ENCODE results near the gene ITGA11.

The ITGA11 gene

DNA sequence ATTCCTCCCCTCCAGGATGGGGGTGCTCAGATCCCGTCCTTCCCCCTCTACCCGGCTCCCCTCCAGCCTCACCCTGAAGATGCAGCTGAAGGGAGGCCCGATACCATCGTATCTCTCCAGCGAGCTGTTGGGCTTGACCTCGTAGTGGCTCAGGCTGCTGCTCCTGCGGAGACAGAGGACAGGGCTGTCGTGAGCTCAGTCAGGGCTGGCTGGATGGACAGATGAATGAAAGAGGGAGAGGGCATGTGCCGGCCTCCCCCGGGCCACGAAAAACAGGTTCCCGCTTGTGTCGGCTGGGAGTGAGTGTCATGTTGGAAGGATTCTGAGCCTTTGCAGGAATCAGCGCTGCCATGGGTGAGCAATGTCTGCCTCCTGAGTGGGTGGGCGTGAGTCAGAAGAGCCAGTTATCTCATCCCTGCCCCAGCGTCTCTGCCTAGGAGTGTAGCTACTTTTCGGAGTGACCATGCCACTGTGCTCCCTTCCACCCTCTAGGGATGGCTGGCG is 119.2 kb downstream of the ITGA11 start:
- peak in 1 of 51 donors; percentile 56 for DNase-seq

DNA sequence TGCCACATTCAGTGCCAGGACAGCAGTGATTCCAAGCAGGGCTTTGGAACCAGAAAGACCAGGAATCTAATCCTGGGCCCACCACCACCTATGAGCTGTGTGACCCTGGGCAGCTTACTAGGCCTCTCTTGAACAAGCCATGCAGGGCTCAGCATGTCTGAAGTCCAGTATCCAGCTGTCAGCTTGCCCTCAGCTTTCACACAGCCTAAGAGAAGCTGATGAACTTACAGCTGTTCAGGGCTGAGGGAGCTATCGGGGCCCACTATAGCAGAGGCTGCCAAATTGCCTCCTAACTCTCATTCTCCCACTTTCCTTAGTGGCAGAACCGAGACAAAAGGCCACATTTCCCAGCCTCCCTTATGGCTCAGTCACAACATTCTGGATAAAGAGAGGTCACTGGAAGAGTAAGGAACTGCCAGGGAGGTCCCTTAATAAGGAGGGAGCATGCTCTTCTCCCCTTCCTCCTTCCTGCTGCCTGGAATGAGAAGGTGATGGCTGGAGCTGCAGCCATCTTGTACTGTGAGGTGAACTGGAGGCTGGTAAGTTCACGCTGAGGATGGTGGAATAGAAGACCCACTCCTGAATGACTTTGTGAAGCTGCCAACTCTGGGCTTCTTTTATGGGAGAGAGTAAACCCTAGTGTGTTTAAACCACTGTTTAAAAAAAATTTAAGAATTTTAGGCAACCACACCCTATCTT is 120.0 kb downstream of the ITGA11 start:
- no peak for DNase-seq

DNA sequence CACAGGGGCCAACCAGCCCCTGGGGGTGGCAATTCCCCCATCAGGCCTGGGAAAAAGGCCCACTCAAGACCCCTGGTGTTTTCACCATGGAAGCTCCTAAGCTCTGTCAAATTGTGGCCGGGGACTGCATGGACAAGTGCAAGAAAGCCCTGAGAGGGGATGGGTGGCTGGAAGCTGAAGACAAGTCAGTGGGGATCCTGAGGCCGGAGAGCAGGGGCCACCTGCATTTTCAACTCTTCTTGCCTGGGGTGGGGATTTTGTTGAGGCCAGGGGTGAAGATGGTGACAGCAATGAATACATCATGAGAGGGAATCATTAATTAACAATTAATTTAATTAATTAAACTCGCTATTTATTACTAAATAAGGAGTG is 120.5 kb downstream of the ITGA11 start:
- no peak for DNase-seq

- DNase-seq = no peak
Observed at GRCh38 chr15:68310804-68311463, 121.0 kb downstream of the ITGA11 start.

GRCh38 chr15:68310178-68310803 is 121.7 kb downstream of the ITGA11 start:
- DNase-seq = peak in 3 of 51 donors; percentile 18 to 23 (median 21)

DNA sequence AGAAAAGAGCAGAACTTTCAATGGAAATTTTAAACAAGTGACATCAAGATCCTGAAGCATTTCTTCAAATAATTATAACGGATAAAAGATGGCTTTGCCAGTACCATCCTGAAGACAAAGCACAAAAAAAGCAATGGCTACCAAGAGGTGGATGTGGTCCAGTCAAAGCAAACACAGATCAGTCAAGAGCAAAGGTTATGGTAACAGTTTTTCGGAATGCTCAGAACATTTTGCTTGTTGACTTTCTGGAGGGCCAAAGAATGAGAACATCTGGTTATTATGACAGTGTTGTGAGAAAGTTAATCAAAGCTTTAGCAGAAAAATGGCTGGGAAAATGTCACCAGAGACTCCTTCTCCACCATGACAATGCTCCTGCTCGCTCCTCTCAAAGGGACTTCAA is 122.9 kb downstream of the ITGA11 start:
- no peak for DNase-seq

- DNase-seq = no peak
Observed at GRCh38 chr15:68307131-68307928, 124.6 kb downstream of the ITGA11 start.

- DNase-seq = no peak
Observed at GRCh38 chr15:68305420-68305871, 126.5 kb downstream of the ITGA11 start.

- no peak for DNase-seq
Observed at GRCh38 chr15:68304589-68305337, 127.2 kb downstream of the ITGA11 start.

DNA sequence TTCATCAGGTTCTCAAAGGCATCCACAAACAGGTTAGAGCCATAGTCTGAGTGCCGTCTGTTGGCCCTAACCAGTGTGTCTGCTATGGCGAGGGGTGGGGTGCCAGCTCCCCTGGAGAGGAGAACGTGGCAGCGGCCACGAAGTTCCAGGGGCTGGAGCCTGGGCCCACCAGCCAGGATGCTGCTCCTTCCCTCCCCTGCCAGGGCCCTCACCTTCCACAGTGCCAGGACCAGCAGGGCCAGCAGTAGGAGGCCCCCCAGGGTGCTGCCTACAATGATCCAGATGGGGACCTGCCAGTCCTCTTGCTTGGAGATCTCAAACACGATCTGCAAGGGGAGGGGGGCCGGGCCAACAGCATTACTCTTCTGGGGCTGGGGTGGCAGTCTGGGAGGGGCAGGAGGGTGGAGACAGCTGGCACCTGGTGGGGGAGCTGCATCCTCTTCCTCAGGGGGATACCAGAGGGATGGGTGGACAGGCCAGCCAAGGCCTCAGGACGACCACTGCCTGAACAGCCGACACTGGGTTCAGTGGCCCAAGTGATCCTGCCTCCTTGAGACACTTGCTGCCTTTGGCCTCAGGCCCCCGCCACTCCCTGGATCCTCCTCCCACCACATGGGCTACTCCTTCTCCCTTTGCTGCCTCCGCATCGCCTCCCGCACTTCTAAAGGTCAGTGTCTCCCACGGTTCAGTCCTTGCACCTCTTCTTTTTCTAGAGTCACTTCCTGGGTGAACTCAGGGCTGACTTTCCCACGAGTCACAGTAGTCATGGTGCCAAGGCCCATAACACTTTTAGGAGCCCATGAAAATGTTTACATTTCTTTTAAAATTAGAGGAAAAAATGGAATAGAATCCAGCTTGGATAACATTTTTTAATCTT is 128.2 kb downstream of the ITGA11 start:
- no peak for DNase-seq

- no peak for DNase-seq
Observed at GRCh38 chr15:68303134-68303533, 128.8 kb downstream of the ITGA11 start.

GRCh38 chr15:68302729-68303128 is 129.2 kb downstream of the ITGA11 start:
- DNase-seq = no peak

DNA sequence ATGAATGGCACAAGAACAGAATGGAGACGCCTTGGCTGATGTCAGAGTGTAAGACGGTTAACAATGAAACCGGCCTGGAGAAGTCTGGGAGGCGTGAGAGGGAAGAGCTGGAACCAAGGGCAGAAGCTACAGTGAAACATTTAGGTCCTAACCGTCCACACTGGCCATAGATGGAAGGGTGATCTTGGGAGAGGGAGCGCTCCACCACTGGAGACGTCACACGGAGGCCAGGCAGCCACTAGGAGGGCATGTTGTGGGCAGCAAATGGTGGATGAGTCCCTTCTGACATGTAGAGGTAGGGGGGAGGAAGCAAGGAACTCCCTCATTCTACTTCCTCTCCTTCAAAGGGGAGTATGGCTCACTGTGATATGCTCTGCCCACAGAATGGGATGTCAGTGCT is 130.7 kb downstream of the ITGA11 start:
- DNase-seq = no peak

GRCh38 chr15:68300115-68300940 is 131.6 kb downstream of the ITGA11 start:
- no peak for DNase-seq

GRCh38 chr15:68299436-68299835 is 132.5 kb downstream of the ITGA11 start:
- DNase-seq = peak in 1 of 51 donors; percentile 25

DNA sequence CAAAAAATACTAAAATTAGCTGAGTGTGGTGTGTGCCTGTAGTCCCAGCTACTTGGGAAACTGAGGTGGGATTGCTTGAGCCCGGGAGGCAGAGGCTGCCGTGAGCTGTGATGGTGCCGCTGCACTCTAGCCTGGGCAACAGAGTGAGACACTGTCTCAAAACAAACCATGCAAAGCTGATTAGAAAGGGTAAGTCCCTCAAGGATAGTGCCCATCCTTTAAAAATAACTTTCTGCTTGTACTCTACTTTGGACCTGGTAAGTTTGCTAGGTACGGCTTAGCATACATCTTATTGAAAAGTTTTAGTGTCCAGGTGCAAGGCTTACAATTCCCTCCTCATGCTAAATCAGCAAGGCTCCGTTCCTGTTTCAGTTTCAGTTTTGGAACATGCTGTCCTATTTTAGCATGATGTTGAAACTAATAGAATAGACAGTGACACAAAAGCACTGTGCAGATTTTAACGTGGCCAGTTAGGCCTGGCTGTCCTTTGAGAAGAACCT is 133.0 kb downstream of the ITGA11 start:
- DNase-seq = peak in 1 of 51 donors; percentile 20

DNA sequence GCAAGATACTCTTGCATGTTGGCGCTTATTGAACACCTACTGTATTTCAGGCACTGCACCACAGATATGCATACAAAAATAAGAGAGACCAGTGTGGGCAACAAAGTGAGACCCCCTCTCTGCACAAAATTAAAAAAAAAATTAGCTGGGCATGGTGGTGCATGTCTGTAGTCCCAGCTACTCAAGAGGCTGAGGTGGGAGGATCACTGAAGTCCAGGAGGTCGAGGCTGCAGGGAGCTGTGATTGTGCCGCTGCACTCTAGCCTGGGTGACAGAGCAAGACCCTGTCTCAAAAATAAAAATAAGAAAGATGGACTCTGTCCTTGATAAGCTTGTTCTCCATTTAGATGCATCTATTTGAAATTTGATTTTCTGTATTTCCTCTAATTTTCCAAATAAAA is 133.6 kb downstream of the ITGA11 start:
- no peak for DNase-seq

GRCh38 chr15:68295014-68295805 is 136.8 kb downstream of the ITGA11 start:
- DNase-seq = no peak
